SK-N-SH (cell line): ENCODE data around the gene CCS. TPM values are rescaled to one million over a fixed set of nuclear protein-coding genes. Genes with fewer than 3 reads are reported as not detected.

Experiments
- CTCF ChIA-PET: fragments of 300-600, 350-600 bp; formaldehyde crosslinking; extraction: SDS; loops from one replicate; lab custom pipeline; 2021; lab: Yijun Ruan, JAX
- POLR2A ChIA-PET: fragments of 350-600 bp; sonication (Branson Sonifier 250); formaldehyde crosslinking; extraction: SDS; loops from one replicate; lab custom pipeline; 2020; ENCODE audit warnings: antibody characterized with exemption, inconsistent platforms; lab: Yijun Ruan, JAX
- DNase-seq: peaks from one replicate; pipeline ENCODE4 v3.0.0; 2012
- H2AFZ ChIP-seq: fragments of 200-600 bp; sonication (generic); 2 replicates; pipeline ENCODE4 v1.8.1; 2016; ENCODE audit warnings: antibody characterized with exemption, mild to moderate bottlenecking, low read depth
- H3F3A ChIP-seq: fragments of 200-600 bp; sonication (generic); replicated peaks from 2 replicates; pipeline ENCODE3; 2016; ENCODE audit warnings: antibody characterized with exemption, mild to moderate bottlenecking; ENCODE audit not compliant: insufficient read depth
- H3K27ac ChIP-seq, 2 experiments: fragments of 200-500 bp in 1 of 2; fragments of 200-600 bp in 1 of 2; sonication (Bioruptor generic) in 1 of 2; sonication (generic), shearing (Covaris generic) in 1 of 2; 2 replicates each; pipeline versions ENCODE4 v1.5.1 to v1.6.1; 2014 to 2016; ENCODE audit warnings: low read depth in 2 of 2, inconsistent platforms in 1 of 2, low read length in 1 of 2, mild to moderate bottlenecking in 1 of 2, mixed read lengths in 1 of 2
- H3K27me3 ChIP-seq: fragments of 200-600 bp; sonication (generic), shearing (Covaris generic); 2 replicates; pipeline ENCODE4 v1.6.1; 2016; ENCODE audit warnings: mixed run types; ENCODE audit not compliant: insufficient read depth
- H3K36me3 ChIP-seq, 2 experiments: fragments of 200-500 bp in 1 of 2; fragments of 200-600 bp in 1 of 2; sonication (Bioruptor generic) in 1 of 2; sonication (generic) in 1 of 2; replicated peaks in 1 of 2; 2 replicates each; pipeline versions ENCODE3 to v1.5.1; 2014 to 2016; ENCODE audit warnings: low read length in 1 of 2, mild to moderate bottlenecking in 1 of 2; ENCODE audit not compliant: insufficient read depth in 2 of 2, control insufficient read depth in 1 of 2
- H3K4me1 ChIP-seq, 2 experiments: fragments of 200-500 bp in 1 of 2; fragments of 200-600 bp in 1 of 2; sonication (Bioruptor generic) in 1 of 2; sonication (generic), shearing (Covaris generic) in 1 of 2; 2 replicates each; pipeline versions ENCODE4 v1.5.1 to v1.6.1; 2014 to 2016; ENCODE audit warnings: low read depth in 1 of 2, low read length in 1 of 2, mixed run types in 1 of 2; ENCODE audit not compliant: insufficient read depth in 2 of 2, control insufficient read depth in 1 of 2
- H3K4me2 ChIP-seq: fragments of 200-600 bp; sonication (generic), shearing (Covaris generic); 2 replicates; pipeline ENCODE4 v1.6.1; 2017; ENCODE audit warnings: mixed run types
- H3K4me3 ChIP-seq, 2 experiments: fragments of 200-500 bp in 1 of 2; fragments of 200-600 bp in 1 of 2; sonication (Bioruptor generic) in 1 of 2; sonication (generic), shearing (Covaris generic) in 1 of 2; 2 replicates each; pipeline versions ENCODE4 v1.5.1 to v1.8.1; 2014 to 2016; ENCODE audit warnings: low read depth in 2 of 2, inconsistent platforms in 1 of 2, low read length in 1 of 2, mild to moderate bottlenecking in 1 of 2, mixed read lengths in 1 of 2, moderate library complexity in 1 of 2
- H3K79me2 ChIP-seq: fragments of 200-600 bp; sonication (generic); 2 replicates; pipeline ENCODE4 v1.8.1; 2017; ENCODE audit warnings: mild to moderate bottlenecking; ENCODE audit not compliant: insufficient read depth
- H3K9ac ChIP-seq: fragments of 200-600 bp; sonication (generic); 2 replicates; pipeline ENCODE4 v1.6.1; 2017; ENCODE audit warnings: mixed run types
- H3K9me2 ChIP-seq: fragments of 200-600 bp; sonication (generic); 2 replicates; pipeline ENCODE4 v1.6.1; 2017; ENCODE audit warnings: mixed run types
- H3K9me3 ChIP-seq: fragments of 200-600 bp; sonication (generic); 2 replicates; pipeline ENCODE4 v1.6.1; 2017; ENCODE audit warnings: mixed run types, mild to moderate bottlenecking, moderate library complexity
- H4K20me1 ChIP-seq: fragments of 200-600 bp; sonication (generic); 2 replicates; pipeline ENCODE4 v1.6.1; 2017; ENCODE audit warnings: mild to moderate bottlenecking, mixed run types; ENCODE audit not compliant: insufficient read depth
- CHD2 ChIP-seq: fragments of 150-350 bp; IDR thresholded peaks from 2 replicates; pipeline ENCODE4 v1.6.1; 2018; ENCODE audit warnings: low read length; ENCODE audit not compliant: partially characterized antibody
- CTCF ChIP-seq: fragments of 200-600 bp; sonication (generic); IDR thresholded peaks from 2 replicates; pipeline ENCODE4 v1.6.1; 2017; ENCODE audit warnings: antibody characterized with exemption, mild to moderate bottlenecking, moderate library complexity
- EZH2phosphoT487 ChIP-seq: fragments of 200-600 bp; sonication (generic); IDR thresholded peaks from 2 replicates; pipeline ENCODE4 v1.6.1; 2017; ENCODE audit warnings: low read depth, mixed run types, mild to moderate bottlenecking, antibody characterized with exemption, moderate library complexity, borderline replicate concordance
- FOSL2 ChIP-seq: IDR thresholded peaks from 2 replicates; pipeline ENCODE4 v1.4.0; 2012; ENCODE audit warnings: low read depth, mild to moderate bottlenecking, moderate library complexity, borderline replicate concordance
- FOXJ3 ChIP-seq: sonication (generic); formaldehyde crosslinking; IDR thresholded peaks from 2 replicates; pipeline ENCODE4 v1.5.1; 2020; ENCODE audit warnings: mild to moderate bottlenecking, missing genetic modification reagents
- GABPA ChIP-seq: IDR thresholded peaks from 2 replicates; pipeline ENCODE4 v1.4.0; 2012; ENCODE audit warnings: low read depth, mild to moderate bottlenecking
- GATA2 ChIP-seq: sonication (generic); formaldehyde crosslinking; IDR thresholded peaks from 2 replicates; pipeline ENCODE4 v1.5.0; 2020; ENCODE audit warnings: mild to moderate bottlenecking, missing genetic modification reagents
- JUND ChIP-seq: IDR thresholded peaks from 2 replicates; pipeline ENCODE4 v1.4.0; 2012
- MAX ChIP-seq: IDR thresholded peaks from 2 replicates; pipeline ENCODE4 v1.4.0; 2012; ENCODE audit warnings: low read depth
- MEF2A ChIP-seq: IDR thresholded peaks from 2 replicates; pipeline ENCODE4 v1.4.0; 2012; ENCODE audit warnings: low read depth, borderline replicate concordance
- NRF1 ChIP-seq: IDR thresholded peaks from 2 replicates; pipeline ENCODE4 v1.6.1; 2012; ENCODE audit warnings: low read depth, mild to moderate bottlenecking, low read length
- POLR2AphosphoS5 ChIP-seq: IDR thresholded peaks from 2 replicates; pipeline ENCODE4 v1.6.1; 2012; ENCODE audit warnings: low read depth, low read length
- RCOR1 ChIP-seq: fragments of 150-350 bp; IDR thresholded peaks from 2 replicates; pipeline ENCODE4 v1.6.1; 2017; ENCODE audit warnings: antibody characterized with exemption, low read length
- REST ChIP-seq: IDR thresholded peaks from 2 replicates; pipeline ENCODE4 v1.6.1; 2012; ENCODE audit warnings: mild to moderate bottlenecking, low read depth, low read length, moderate library complexity
- RFX5 ChIP-seq: IDR thresholded peaks from 2 replicates; pipeline ENCODE4 v1.6.1; 2012; ENCODE audit warnings: mild to moderate bottlenecking, improper control_type of control experiment, low read length
- SIN3A ChIP-seq: IDR thresholded peaks from 2 replicates; pipeline ENCODE4 v1.6.1; 2012; ENCODE audit warnings: low read depth, mild to moderate bottlenecking, low read length, moderate library complexity, borderline replicate concordance
- TEAD4 ChIP-seq: IDR thresholded peaks from 2 replicates; pipeline ENCODE4 v1.4.0; 2012; ENCODE audit warnings: mild to moderate bottlenecking, borderline replicate concordance; ENCODE audit not compliant: insufficient read depth
- WGBS: methylation state at CpG from one replicate; pipeline ENCODE4 v1.1.6; 2017; ENCODE audit warnings: low lambda C conversion rate; 5-methylcytosine and 5-hydroxymethylcytosine counted together
- polyA plus RNA-seq, 3 experiments: library from polyadenylated mRNA; depleted of rRNA; stranded (reverse); fragments of >200 nt; gene quantifications; 2 replicates each; pipeline ENCODE4 v1.2.3, GENCODE V29; 2012

CCS gene
- polyA plus RNA-seq, 1 of the 3 experiments (the other 2 are of a cell fraction) = 56.1 TPM

- H4K20me1 ChIP-seq = peaks cover 88% of the 10 kb centered on the region
- POLR2A ChIA-PET = interaction anchor here (1.2 to 1.7 kb wide), 2 partner anchors 10 to 12 kb away, joined by 4 to 5 read pairs; partner anchors contain the start of genes RBM14 and RBM4
- H3K4me2 ChIP-seq = no peak overlapping the region
- peaks cover 100% of the 10 kb centered on the region for H3K79me2 ChIP-seq
- H3K4me3 ChIP-seq = no peak overlapping the region
- H3K9ac ChIP-seq = no peak overlapping the region
- no peak for DNase-seq
- CTCF ChIA-PET = no interaction called here
- no peaks in the 10 kb centered on the region for H3K9me3 ChIP-seq
- TF ChIP-seq FOXJ3 (CRISPR knock-in tag) (no peak), JUND (no peak), GATA2 (CRISPR knock-in tag) (no peak)
- no peak overlapping the region for H3K27ac ChIP-seq
- H3K9me2 ChIP-seq = no peaks in the 10 kb centered on the region
- no peaks in the 10 kb centered on the region for H3K4me1 ChIP-seq
- H2AFZ ChIP-seq = no peak overlapping the region
- H3F3A ChIP-seq = peaks cover 3% of the 10 kb centered on the region
- WGBS = 87% methylated on average over 6 of the region's 7 CpGs
- H3K36me3 ChIP-seq = peaks cover 67 to 68% of the 10 kb centered on the region in 2 experiments
- no peaks in the 10 kb centered on the region for H3K27me3 ChIP-seq
These were observed 35.1 kb downstream of the CCS start for GRCh38 chr11:66628061-66628603.

GRCh38 chr11:66629356-66629755 is 36.4 kb downstream of the CCS start:
- Histone ChIP-seq H4K20me1 (peaks cover 76% of the 10 kb centered on the region), H3K27me3 (no peaks in the 10 kb centered on the region)

More at GRCh38 chr11:66629356-66629755, 36.4 kb downstream of the CCS start:
- H3K9me3 ChIP-seq = no peaks in the 10 kb centered on the region
- WGBS = 95% methylated on average over 2 of the region's 2 CpGs
- H3K4me3 ChIP-seq = no peak overlapping the region
- no peaks in the 10 kb centered on the region for H3K9me2 ChIP-seq
- no peak for DNase-seq
- H3K79me2 ChIP-seq = peaks cover 100% of the 10 kb centered on the region
- no peaks in the 10 kb centered on the region for H3K4me1 ChIP-seq
- ChIA-PET POLR2A (interaction anchor here (0.7 to 1.7 kb wide), 3 partner anchors 9 to 147 kb away, joined by 3 to 5 read pairs (median 4); partner anchors contain the start of genes RBM14 and RBM4), CTCF (no interaction called here)
- H2AFZ ChIP-seq = no peak overlapping the region
- H3K4me2 ChIP-seq = no peak overlapping the region
- H3K27ac ChIP-seq = no peak overlapping the region
- no peak for TF ChIP-seq MEF2A
- no peak for TF ChIP-seq SIN3A
- TF ChIP-seq RCOR1 = no peak
- TF ChIP-seq POLR2AphosphoS5 = no peak
- TF ChIP-seq GABPA = no peak
- no peak for TF ChIP-seq EZH2phosphoT487
- no peak for TF ChIP-seq NRF1
- no peak for TF ChIP-seq CHD2
- no peak for TF ChIP-seq REST
- no peak for TF ChIP-seq MAX
- TF ChIP-seq TEAD4 = no peak
- no peak for TF ChIP-seq JUND
- no peak for TF ChIP-seq RFX5
- TF ChIP-seq CTCF = no peak
- TF ChIP-seq FOSL2 = no peak
- no peak overlapping the region for H3K9ac ChIP-seq
- peaks cover 5% of the 10 kb centered on the region for H3F3A ChIP-seq
- peaks cover 58 to 61% of the 10 kb centered on the region in 2 experiments for H3K36me3 ChIP-seq
